ENCODE measurements around the gene TNFAIP8L1.

TNFAIP8L1 gene

DNA sequence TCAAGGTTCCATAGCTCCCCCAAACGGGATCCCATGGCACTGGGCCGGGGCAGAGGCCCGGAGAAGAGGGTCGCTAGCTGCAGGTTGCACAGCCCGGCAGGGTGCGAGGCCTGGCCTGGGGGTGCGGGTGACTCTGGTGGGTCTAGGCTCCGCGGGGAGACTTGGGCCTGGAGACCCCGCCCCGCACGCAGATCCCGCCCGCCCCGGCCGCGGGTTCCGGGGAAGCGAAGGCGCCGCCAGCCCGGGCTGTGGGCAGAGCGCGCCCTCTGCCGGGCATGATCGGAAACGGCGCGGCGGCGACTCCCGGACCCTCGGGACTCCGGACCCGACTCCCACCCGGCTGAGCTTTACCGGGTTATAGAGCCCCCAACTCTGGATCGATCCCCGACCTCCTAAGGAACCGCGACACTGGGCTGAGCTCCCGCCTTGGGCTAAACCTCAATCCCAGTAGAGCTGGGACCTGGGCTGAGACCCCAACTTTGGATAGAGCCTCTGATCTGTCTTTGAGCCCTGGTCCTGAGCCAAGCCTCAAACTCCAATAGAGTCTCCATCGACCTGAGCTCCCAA is 3.1 kb upstream of the TNFAIP8L1 start:
- TF ChIP-seq, protein P1, sequence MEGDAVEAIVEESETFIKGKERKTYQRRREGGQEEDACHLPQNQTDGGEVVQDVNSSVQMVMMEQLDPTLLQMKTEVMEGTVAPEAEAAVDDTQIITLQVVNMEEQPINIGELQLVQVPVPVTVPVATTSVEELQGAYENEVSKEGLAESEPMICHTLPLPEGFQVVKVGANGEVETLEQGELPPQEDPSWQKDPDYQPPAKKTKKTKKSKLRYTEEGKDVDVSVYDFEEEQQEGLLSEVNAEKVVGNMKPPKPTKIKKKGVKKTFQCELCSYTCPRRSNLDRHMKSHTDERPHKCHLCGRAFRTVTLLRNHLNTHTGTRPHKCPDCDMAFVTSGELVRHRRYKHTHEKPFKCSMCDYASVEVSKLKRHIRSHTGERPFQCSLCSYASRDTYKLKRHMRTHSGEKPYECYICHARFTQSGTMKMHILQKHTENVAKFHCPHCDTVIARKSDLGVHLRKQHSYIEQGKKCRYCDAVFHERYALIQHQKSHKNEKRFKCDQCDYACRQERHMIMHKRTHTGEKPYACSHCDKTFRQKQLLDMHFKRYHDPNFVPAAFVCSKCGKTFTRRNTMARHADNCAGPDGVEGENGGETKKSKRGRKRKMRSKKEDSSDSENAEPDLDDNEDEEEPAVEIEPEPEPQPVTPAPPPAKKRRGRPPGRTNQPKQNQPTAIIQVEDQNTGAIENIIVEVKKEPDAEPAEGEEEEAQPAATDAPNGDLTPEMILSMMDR (IDR thresholded peaks at IDR 0.05): peak; percentile 94

DNA sequence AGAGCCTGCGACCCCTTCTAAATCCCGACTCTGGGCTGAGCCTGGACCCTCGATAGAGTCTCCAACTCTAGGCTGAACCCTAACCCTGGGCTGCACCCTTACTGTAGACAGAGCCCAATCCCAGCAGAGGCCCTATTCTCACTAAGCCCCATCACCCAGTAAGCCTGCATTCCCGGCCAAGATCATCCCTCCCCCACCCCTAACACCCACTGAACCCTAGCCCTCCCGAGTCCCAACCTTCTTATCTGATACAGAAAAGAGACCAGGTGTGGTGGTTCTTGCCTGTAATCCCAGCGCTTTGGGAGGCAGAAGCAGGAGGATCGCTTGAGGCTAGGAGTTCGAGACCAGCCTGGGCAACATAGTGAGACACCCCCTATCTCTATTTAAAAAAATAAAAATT is 2.6 kb upstream of the TNFAIP8L1 start:
- TF ChIP-seq, protein P1 (IDR thresholded peaks at IDR 0.05): no peak

DNA sequence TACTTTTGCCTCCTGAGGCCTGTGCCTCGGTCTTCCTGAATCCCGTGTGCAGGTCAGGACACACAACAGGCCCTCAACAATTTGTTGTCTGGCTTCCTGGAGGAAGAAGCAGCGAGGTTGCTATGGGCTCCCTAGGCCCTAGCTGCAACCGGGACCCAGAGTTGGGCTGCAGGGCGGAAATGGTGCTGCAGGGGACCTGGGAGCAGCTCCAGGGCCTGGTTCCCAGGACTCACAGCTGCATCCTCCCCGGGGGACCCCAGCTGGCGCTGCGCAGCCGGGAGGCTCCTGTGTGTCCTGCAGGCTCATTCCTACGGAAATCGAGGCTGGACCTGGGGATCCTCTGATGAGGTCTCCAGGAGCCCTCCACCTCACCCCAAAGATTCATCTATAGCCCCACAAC is 999 bp upstream of the TNFAIP8L1 start:
- TF ChIP-seq, protein P1 (IDR thresholded peaks at IDR 0.05): no peak

DNA sequence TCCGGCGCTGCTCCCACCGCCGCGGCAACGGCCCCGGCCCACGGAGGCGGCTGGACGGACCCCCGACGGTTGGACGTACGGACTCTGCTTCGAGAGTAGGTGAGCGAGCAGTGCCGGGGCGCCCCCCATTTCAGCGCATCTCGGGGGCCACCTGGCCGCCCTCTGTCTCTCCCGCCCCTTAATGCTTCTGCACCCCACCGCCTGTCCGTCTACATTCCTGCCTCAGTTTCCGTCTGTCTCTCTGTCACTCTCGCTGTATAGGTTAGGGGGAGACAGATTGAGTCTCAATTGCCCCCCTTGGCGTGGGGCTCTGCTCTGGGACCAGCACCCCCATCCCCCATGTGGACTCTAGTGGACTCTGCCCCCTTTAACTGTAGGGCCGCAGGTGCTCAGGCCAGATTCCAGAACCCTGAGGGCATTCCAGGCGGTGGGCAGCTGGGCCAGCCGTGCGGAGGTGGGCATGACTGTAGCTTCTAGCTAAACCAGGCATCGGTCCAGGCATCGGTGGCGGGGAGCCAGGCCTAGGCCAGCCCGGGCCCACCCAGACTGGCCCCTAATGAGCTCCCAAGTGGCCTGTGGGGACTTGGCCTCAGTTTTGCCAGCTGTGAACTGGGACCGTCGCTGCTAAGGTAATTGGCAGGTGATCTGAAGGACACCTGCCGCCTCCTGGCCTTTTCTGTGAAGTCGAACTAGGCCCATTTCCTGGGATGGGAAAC is 373 bp downstream of the TNFAIP8L1 start:
- TF ChIP-seq, protein P1 (IDR thresholded peaks at IDR 0.05): no peak

DNA sequence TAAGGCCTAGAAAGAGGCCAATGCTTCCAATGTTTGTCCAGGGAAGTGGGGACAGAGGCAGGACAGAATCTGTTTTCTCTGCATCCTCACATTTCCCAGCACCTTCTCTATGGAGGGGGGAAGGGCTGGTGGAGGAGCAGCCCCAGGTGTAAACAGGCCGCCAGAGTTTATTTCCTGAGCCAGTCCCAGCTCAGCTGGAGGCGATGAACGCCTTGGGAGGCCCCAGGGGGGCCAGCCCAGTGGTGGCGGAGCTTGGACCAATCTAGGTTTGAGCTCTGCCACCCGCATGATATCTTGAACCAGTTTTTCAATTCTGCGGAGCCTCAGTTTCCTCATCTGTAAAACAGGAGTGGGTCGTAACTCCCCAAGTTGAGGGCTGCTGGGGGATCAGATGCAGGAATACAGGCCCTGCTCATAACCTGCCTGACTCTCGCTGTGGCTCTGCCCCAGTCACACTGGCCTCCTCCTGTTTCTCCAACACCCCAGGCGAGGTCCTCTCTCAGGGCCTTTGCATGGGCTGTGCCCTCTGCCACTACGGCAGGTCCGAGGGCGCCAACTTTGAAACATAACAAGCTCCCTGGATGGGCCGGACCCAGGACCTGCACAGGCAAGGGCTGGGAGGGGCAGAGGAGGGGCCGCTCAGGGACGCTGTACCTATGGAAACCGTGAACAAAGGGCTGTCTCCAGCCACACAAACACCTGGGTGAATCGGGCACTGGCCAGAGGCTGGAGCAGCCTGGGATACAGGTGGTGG is 1.1 kb downstream of the TNFAIP8L1 start:
- TF ChIP-seq, protein P1 (IDR thresholded peaks at IDR 0.05): no peak

DNA sequence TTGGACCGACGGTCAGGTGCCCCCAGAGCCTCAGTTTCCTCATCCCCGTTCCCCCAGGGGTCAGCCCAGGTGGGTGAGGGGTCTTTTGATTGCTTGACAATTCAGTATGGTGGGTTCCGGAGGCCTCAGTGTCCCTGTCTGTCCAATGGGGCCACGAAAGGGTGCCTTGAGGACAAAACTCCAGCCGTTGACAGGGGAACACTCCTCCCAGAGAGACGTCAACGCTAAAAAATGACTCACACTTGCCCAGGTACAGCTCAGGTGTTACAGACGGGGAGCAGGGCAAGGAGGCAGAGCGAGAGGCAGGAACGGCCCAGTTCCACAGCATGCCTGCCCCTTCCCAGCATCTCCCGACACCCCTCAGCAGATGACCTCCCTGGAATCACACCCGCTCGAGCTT is 1.8 kb downstream of the TNFAIP8L1 start:
- TF ChIP-seq, protein P1 (IDR thresholded peaks at IDR 0.05): no peak

DNA sequence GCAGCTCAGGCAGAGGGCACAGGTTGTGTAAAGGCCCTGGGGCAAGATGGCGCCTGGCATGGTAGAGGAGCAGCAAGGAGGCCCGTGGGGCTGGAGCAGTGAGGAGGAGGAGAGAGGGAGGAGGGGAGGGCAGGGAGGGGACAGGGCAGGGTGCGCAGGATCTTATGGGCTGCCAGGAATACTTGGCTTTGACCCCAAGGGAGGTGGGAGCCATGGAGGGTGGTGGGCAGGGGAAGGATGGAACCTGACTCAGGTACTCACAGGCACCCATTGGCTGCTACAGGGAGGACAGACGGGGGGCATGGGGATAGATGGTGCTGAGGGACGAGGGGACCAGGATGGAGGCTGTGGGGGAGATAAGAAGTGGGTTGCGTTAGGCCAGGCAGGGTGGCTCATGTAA is 3.3 kb downstream of the TNFAIP8L1 start:
- TF ChIP-seq, protein P1 (IDR thresholded peaks at IDR 0.05): no peak
